NCI-H2171 (cell line): Measurements from ENCODE around the gene SLC25A28.

Experiments used
- DNase-seq: peaks from one replicate; lab custom pipeline; 2025; lab: John Stamatoyannopoulos, UW

SLC25A28 gene

GRCh38 chr10:99590799-99591198 lies 29.4 kb downstream of the SLC25A28 start:
- no peak for DNase-seq

DNA sequence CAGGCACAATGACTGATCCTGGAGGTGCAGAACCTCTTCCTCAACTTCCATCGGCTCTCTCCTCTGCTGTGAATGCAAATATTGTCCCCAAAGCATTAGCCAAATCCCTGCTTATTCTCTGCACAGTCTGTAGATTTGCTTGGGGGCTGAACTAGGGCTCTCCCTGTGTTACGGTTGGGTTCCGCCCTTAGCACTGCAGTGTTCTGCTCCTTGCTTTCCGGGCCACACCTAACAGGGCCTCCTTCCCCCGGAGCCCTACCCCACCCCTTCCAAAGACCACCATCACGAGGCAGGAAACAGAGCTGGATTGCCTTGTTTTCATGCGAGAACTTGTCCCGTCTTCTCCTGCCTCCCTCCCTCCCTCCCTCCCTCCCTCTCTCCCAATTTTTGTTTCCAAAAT lies 36.6 kb downstream of the SLC25A28 start:
- DNase-seq, result no peak

GRCh38 chr10:99582255-99582770 lies 37.9 kb downstream of the SLC25A28 start:
- no peak for DNase-seq

DNA sequence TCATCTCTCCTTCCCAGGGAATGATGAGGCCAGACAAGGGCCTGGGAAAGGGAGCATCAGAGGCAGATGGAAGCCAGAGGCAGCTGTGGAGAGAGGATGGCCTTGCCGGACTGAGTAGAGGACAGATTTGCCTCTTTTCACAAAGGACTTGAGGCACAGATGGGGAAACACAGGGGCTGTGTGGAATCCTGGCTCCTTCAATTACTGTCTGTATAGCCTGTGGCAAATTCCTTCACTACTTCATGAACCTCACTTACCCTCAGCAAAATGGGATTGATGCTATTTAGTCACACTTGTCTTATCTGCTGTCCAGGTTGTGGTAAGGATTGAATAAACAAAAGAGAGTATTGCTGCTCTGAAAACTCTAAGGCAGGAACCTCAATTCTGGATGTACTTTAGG lies 40.3 kb downstream of the SLC25A28 start:
- no peak for DNase-seq

- no peak for DNase-seq
Observed at GRCh38 chr10:99573790-99574189, 46.4 kb downstream of the SLC25A28 start.

- no peak for DNase-seq
Observed at GRCh38 chr10:99571816-99572215, 48.4 kb downstream of the SLC25A28 start.

- DNase-seq, result no peak
Observed at GRCh38 chr10:99569961-99570360, 50.3 kb downstream of the SLC25A28 start.

DNA sequence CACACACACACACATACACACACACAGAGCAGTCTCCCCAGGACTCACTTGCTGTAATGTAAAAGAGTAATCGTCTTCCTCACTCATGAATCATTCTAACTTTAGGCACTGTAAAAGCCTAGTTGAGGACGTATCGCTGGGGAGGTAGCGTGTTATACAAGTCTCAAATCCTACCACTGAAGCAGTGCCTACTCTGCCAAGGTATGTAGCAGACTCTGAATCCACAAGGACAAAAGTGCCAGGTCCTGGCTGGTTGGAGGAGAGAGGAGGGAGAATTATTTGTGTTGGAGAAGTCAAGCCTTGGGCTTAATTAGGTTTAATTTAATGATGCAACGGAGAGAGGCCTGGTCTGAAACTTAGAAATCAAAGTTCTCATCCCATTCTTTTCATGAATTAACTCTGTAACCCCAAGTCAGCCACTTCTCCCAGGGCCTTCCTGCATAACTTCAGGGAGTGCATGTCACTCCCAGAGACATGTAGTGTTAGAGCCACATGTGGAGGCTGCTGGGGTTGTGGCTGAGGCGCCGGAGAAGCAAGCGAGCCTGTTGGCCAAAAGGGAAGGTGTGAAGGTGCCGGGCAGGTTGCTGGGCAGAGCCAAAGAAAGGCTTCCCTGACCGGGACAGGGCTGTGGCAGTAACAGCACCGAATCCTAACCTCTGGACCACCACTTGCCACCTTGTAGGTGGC lies 50.8 kb downstream of the SLC25A28 start:
- DNase-seq, result no peak

DNA sequence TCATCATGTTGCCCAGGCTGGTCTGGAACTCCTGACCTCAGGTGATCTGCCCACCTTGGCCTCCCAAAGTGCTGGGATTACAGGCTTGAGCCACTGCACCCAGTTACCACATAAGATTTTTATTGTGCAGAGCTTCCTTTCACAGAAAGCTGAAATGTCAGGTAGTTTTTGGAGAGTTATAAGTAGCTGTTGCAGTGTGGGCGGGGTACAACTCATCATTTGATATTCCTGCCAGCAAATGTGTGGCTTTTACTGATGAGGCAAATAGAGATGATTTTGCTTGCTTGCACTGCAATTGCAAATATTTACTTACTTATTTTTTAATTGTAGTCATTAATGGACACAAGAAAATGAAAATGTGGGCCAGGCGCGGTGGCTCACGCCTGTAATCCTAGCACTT lies 55.1 kb downstream of the SLC25A28 start:
- no peak for DNase-seq

DNA sequence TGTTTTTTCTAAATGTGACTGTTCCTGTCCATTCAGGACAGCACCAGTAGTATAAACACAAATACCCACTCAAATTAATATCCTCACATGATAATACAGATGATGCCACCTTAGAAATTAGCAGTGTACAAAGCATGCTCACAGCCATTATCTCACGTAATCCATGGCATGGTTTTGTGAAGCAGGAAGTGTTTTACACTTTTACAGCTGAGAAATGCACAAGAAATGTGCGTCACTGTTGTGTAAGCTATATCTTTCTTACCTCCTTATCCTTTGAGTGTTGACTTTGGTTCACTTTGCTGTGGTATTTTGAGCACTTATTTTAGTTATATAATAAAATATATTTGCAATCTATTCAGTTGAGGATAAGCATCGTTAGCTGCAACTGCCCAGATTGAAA lies 55.9 kb downstream of the SLC25A28 start:
- no peak for DNase-seq

DNA sequence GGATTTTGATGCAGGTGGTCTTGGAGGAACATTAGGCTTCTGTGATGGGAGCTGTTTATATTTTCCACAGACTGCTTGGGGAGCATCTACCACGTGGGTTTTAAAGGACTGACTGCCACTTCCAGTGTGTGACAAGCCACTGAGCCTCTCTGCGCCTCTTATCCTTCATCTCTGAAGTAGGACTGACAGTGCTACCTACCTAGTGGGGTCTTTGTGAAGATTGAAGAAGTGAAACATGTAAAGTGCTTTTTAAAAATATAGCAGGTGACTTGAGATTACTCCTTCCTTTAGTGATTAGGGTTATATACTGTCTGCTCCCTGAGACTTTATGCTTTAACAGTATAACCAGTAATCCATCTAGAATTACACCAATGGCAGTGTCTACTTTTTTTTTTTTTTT lies 57.6 kb downstream of the SLC25A28 start:
- no peak for DNase-seq
